HG03280 (cell line): Measurements from ENCODE around the gene ADAP1.
"Not testable (repeated sequence)": the region's sequence is repeated elsewhere in the genome, so short reads cannot be mapped to it uniquely, and the experiment has no call there.

ENCODE experiments used
- ATAC-seq: cut with Tn5 transposase; IDR thresholded peaks from one replicate; pipeline ENCODE4 v1.9.1; 2021; ENCODE audit warnings: mild to moderate bottlenecking, moderate library complexity; ENCODE audit not compliant: unreplicated experiment

The ADAP1 gene, protein sequence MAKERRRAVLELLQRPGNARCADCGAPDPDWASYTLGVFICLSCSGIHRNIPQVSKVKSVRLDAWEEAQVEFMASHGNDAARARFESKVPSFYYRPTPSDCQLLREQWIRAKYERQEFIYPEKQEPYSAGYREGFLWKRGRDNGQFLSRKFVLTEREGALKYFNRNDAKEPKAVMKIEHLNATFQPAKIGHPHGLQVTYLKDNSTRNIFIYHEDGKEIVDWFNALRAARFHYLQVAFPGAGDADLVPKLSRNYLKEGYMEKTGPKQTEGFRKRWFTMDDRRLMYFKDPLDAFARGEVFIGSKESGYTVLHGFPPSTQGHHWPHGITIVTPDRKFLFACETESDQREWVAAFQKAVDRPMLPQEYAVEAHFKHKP

GRCh38 chr7:954330-955238 is at the start of gene ADAP1:
Gene ADAP1 (minus strand): TSS chr7:954680. CDS start chr7:954477, 203 bp downstream.
- ATAC-seq: peak; percentile 50

DNA sequence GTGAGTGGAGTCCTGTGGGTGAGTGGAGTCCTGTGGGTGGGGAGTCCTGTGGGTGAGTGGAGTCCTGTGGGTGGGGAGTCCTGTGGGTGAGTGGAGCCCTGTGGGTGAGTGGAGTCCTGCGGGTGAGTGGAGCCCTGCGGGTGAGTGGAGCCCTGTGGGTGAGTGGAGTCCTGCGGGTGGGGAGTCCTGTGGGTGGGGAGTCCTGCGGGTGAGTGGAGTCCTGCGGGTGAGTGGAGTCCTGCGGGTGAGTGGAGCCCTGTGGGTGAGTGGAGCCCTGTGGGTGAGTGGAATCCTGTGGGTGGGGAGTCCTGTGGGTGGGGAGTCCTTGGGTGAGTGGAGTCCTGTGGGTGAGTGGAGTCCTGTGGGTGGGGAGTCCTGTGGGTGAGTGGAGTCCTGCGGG is 48.0 kb upstream of the ADAP1 start:
- not testable (repeated sequence) for ATAC-seq

DNA sequence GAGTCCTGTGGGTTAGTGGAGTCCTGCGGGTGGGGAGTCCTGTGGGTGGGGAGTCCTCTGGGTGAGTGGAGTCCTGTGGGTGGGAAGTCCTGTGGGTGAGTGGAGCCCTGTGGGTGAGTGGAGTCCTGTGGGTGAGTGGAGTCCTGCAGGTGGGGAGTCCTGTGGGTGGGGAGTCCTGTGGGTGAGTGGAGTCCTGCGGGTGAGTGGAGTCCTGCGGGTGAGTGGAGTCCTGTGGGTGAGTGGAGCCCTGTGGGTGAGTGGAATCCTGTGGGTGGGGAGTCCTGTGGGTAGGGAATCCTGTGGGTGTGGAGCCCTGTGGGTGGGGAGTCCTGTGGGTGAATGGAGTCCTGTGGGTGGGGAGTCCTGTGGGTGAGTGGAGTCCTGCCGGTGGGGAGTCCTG is 47.5 kb upstream of the ADAP1 start:
- not testable (repeated sequence) for ATAC-seq

DNA sequence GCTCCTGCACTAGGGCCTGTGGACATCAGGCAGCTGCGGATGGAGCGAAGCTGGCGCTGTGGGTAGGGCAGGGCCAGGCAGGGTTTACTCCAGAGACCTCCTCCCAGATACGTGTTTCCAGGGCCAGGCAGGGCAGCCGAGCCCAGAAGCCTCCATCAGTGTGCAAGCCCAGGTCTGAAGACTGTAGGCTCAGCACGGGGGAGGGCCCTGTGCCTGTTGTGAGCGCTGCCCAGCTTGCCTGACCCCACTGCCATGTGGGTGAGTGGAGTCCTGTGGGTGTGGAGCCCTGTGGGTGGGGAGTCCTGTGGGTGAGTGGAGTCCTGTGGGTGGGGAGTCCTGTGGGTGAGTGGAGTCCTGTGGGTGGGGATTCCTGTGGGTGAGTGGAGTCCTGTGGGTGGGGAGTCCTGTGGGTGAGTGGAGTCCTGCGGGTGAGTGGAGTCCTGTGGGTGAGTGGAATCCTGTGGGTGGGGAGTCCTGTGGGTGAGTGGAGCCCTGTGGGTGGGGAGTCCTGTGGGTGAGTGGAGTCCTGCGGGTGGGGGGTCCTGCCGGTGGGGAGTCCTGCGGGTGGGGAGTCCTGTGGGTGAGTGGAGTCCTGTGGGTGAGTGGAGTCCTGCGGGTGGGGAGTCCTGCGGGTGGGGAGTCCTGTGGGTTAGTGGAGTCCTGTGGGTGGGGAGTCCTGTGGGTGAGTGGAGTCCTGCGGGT is 46.7 kb upstream of the ADAP1 start:
- not testable (repeated sequence) for ATAC-seq

DNA sequence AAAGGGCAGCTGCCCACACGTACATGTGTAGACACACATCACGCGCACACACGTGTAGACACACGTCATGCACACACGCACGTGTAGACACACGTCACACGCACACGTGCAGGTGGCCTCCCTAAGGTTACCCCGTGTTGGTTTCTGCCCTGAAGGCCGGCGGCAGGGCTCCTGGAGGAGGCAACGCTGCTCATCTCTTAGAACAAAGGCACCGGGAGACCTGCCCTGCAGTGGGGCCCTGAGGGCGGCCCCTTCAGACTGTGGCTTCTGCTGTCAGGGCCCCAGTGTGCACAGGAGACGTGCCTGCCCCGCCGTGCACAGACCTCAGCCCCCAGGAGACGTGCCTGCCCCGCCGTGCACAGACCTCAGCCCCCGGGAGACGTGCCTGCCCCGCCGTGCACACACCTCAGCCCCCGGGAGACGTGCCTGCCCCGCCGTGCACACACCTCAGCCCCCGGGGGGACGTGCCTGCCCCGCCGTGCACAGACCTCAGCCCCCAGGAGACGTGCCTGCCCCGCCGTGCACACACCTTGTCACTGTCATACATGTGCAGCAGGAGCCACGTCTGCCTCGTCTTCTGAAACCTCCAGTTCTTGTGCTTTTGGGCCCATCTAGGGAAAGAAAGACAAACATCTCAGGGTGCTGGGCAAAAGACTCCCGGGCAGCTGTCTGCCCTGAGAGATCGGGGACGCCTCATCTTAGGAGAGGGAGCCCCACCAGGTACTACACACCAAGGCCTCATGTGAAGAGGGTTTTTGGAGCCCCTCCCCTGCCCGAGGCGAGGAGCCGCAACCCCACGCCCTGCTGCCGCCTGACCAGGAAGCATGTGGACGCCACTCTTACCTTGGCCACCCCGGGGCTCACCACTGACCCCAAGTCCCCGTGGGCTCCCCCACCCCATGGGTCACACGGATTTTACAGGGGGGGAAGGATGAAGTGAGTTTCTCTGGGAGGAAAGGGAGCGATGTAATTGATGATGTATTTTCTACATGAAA is 45.8 kb upstream of the ADAP1 start:
- peak; percentile 40 for ATAC-seq

DNA sequence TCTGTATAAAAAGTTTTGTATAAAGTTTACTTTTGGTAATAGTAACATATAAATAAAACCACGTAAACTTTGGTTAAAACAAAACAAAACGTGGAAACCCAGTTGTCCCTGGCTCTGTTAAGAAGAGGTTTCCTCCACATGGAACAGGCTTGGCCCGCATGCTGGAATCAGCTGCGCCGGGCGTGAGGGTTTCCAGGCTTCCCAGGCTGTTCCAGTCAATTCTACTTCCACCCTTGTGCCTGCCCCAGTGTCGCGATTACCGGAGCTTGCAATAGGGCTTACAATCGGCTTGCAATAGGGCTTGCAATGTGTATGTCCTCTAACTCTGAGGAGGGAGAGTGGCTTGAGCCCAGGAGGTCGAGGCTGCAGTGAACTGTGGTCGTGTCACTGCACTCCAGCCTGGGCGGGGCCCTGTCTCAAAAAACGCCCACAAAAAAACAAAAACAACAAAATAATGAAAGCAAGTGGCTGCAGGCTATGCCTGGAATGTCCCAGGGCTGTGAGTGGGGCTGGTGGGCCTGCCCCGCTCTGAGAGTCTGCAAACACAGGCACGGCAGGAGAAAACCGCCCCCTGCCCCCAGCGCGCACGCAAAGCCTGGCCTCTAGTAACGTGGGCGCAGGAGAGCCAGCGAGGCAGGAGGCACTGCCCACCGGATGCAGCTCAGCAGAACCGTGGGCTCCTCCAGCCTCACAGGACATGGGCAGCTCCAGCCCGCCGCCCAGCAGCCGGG is 44.8 kb upstream of the ADAP1 start:
- no peak for ATAC-seq

DNA sequence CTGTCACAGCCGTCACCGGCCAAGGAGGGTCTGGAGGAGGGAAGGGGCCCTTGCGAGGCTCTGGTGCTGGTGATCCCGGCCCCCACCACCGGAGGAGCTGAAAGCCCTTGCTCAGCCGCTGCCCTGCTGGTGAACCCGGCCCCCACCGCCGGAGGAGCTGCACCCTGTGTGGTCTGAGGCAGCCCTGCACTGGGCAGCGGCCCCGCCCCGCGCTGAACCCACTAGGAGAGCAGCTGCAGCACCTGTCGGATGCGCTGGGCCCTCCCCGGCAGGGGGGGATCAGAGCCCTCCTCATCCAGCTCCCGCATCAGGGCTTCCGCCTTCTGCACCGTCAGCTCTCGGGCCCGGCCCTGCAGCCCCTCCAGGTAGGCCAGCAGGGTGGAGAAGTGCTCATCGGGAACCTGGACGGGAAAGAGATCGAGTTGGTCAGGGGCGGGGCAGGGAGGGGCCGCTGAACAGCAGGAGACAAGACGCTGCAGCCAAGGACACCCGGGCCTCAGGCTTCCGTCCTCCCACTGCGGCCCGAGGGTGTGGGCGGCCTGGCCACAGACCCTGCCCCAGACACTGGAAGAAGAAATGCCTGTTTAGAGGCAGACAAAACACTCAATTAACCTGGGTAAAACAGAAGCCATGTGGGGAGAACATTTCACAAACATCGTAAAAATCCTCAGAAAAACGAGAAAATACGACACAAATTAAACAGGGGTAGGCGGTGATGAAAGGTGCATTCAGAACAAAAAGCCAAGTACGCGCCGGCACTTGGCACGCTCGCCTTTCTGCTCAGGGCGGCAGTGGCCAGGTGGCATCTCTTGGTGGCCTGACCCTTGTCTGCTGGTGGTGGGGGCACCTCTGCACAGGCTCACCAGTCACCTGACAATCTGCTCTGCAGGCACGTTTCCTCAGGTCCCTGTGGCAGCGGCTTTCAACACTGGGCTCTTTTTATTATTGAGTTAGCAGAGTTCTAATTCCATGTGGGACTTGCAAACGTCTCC is 43.2 kb upstream of the ADAP1 start:
- ATAC-seq: no peak

- no peak for ATAC-seq
These were observed 41.8 kb upstream of the ADAP1 start for GRCh38 chr7:996079-996872.

GRCh38 chr7:995571-995970 is 41.1 kb upstream of the ADAP1 start:
- no peak for ATAC-seq

DNA sequence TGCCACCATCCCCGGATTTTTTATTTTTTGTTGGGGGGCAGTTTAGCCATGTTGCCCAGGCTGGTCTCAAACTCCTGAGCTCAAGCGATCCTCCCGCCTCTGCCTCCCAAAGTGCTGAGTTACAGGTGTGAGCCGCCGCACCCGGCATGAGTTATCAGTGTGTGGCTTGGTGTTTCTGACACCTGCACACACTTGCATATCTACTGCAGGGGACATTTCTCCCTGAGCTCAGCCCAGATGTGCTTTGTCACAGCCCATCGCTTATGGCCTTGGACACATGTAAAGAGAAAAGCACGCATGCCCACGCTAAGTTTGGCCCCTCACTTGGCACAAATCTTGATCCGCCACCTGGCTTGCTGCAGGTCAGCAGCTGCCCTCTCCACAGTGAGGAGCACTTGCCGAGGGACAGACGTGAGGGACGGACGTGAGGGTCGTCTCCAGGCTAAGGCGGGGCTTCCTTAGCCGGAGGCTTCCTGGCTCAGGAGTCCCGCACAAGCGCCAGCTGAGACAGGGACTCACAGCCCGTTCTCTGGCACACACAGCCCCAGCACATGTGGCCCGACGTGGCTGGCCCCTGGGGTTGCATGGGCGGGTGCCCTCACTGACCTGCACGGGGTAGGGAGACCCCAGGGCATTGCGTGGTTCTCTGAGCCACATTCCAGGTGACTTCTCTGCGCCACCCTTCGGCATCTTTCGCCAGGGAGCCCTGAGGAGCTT is 40.3 kb upstream of the ADAP1 start:
- no peak for ATAC-seq

GRCh38 chr7:992709-993607 is 38.5 kb upstream of the ADAP1 start:
- ATAC-seq: peak; percentile 87

- no peak for ATAC-seq
These were observed 37.5 kb upstream of the ADAP1 start for GRCh38 chr7:991729-992656.

GRCh38 chr7:990933-991728 is 36.7 kb upstream of the ADAP1 start:
- no peak for ATAC-seq
